ENCODE results near the gene HK1.

HK1 gene

DNA sequence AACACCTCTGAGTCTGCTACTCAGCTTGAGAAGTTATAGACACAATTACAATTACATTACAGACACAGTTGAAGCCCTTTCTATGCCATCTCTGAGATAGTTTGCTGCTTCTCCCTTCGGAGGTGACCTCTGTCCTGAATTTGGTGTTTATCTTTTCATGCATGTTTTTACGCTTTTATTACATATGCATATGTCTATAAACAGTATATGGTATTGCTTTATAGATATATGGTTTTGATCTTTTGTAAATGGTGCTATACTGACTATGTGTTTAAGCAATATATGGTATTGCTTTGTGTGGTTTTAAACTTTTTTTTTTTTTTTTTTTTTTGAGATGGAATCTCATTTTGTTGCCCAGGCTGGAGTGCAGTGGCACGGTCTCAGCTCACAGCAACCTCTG lies 48.4 kb downstream of the HK1 start:
- Histone ChIP-seq H3K4me3 (ENCODE audit: low read depth, low read length) (no peak overlapping the region), H3K36me3 (ENCODE audit: control insufficient read depth in 2 of 2, insufficient read depth in 1 of 2, low read length in 2 of 2) (peaks cover 0 to 2% of the 10 kb centered on the region in 2 experiments; a peak in 2 of 3 replicates), H3K9me3 (ENCODE audit: control insufficient read depth, insufficient read depth, low read depth, low read length) (no peaks in the 10 kb centered on the region), H3K27ac (ENCODE audit: extremely low read depth, low read depth, low read length) (no peak overlapping the region), H3K4me1 (ENCODE audit: control insufficient read depth, insufficient read depth, low read length) (peaks cover 5% of the 10 kb centered on the region; the same call in 1 of the 2 replicates)
- CTCF ChIA-PET: interaction anchor here (0.6 to 0.9 kb wide), 3 partner anchors 10 to 66 kb away, joined by 3 to 4 read pairs (median 4); no protein-coding TSS in a partner anchor
- POLR2A ChIA-PET: no interaction called here
- TF ChIP-seq ZNF146 (tag by site-specific recombination; IDR thresholded peaks at IDR 0.05) (no peak), ZNF837 (tag by site-specific recombination; IDR thresholded peaks at IDR 0.05) (no peak), HOXA7 (CRISPR knock-in tag; IDR thresholded peaks at IDR 0.05; ENCODE audit: borderline replicate concordance) (no peak), SP7 (tag by site-specific recombination; IDR thresholded peaks at IDR 0.05) (no peak), KLF8 (tag by site-specific recombination; IDR thresholded peaks at IDR 0.05) (no peak), SALL2 (tag by site-specific recombination; IDR thresholded peaks at IDR 0.05; ENCODE audit: borderline replicate concordance) (no peak), ZNF37A (tag by site-specific recombination; IDR thresholded peaks at IDR 0.05) (no peak), ZNF335 (tag by site-specific recombination; conservative IDR thresholded peaks at IDR 0.05) (no peak), GLI2 (tag by site-specific recombination; IDR thresholded peaks at IDR 0.05; ENCODE audit: borderline replicate concordance, low read depth) (no peak), ZNF404 (tag by site-specific recombination; IDR thresholded peaks at IDR 0.05) (no peak), ZSCAN16 (tag by site-specific recombination; IDR thresholded peaks at IDR 0.05) (no peak)
- TF ChIP-seq, protein P1, sequence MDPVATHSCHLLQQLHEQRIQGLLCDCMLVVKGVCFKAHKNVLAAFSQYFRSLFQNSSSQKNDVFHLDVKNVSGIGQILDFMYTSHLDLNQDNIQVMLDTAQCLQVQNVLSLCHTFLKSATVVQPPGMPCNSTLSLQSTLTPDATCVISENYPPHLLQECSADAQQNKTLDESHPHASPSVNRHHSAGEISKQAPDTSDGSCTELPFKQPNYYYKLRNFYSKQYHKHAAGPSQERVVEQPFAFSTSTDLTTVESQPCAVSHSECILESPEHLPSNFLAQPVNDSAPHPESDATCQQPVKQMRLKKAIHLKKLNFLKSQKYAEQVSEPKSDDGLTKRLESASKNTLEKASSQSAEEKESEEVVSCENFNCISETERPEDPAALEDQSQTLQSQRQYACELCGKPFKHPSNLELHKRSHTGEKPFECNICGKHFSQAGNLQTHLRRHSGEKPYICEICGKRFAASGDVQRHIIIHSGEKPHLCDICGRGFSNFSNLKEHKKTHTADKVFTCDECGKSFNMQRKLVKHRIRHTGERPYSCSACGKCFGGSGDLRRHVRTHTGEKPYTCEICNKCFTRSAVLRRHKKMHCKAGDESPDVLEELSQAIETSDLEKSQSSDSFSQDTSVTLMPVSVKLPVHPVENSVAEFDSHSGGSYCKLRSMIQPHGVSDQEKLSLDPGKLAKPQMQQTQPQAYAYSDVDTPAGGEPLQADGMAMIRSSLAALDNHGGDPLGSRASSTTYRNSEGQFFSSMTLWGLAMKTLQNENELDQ (tag by site-specific recombination; IDR thresholded peaks at IDR 0.05; ENCODE audit: low read depth): no peak
- TF ChIP-seq, protein P2, sequence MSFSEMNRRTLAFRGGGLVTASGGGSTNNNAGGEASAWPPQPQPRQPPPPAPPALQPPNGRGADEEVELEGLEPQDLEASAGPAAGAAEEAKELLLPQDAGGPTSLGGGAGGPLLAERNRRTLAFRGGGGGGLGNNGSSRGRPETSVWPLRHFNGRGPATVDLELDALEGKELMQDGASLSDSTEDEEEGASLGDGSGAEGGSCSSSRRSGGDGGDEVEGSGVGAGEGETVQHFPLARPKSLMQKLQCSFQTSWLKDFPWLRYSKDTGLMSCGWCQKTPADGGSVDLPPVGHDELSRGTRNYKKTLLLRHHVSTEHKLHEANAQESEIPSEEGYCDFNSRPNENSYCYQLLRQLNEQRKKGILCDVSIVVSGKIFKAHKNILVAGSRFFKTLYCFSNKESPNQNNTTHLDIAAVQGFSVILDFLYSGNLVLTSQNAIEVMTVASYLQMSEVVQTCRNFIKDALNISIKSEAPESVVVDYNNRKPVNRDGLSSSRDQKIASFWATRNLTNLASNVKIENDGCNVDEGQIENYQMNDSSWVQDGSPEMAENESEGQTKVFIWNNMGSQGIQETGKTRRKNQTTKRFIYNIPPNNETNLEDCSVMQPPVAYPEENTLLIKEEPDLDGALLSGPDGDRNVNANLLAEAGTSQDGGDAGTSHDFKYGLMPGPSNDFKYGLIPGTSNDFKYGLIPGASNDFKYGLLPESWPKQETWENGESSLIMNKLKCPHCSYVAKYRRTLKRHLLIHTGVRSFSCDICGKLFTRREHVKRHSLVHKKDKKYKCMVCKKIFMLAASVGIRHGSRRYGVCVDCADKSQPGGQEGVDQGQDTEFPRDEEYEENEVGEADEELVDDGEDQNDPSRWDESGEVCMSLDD (tag by site-specific recombination; IDR thresholded peaks at IDR 0.05): no peak

DNA sequence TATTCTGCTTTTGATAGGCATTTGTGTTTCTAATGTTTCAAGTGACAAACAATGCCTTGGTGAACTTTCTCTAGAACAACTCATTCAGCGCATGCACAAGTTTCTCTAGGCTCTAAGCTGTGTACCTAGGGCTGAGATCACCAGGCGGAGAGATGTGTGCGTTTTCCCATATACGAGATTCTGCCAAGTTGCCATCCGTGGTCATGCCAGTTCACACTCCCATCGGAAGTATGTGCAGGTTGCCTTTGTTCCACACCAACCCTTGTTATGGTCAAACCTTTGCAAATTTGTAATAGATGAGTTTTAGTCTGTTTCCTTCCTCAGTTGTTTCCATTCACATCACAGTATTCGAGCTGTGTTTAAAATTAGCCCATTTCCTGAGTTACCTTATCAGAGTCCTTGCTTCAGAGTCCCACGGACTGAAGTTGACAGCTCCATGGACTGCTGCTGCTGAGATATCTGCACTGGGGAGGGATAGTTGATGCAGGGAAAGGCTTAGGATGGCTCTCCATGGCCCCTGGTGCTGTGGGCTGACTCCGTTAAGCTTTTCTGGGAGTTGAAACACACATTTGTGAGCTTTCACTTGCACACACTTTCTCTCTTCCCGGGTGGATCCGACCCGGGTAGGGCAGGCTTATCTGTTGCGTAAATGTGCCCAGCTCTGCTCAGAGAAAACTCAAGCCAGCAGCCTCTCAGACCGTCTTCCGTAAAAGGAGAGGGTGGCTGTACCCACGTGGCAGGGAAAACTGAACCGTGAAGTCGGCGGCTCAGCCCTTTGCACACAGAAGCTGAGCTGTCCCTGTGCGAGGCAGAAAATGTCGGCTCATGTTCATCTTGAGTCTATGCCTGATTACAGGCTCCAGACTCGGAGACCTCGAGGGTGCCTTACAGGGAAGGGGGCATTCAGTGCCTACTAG lies 49.4 kb downstream of the HK1 start:
- H3K36me3 ChIP-seq (ENCODE audit: control insufficient read depth in 2 of 2, insufficient read depth in 1 of 2, low read length in 2 of 2): peaks cover 0 to 4% of the 10 kb centered on the region in 2 experiments; a peak in 2 of 3 replicates
- CTCF ChIA-PET: interaction anchor here (0.7 to 1.1 kb wide), 4 partner anchors 9 to 181 kb away, joined by 3 to 4 read pairs (median 4); no protein-coding TSS in a partner anchor
- no peaks in the 10 kb centered on the region for H3K9me3 ChIP-seq (ENCODE audit: control insufficient read depth, insufficient read depth, low read depth, low read length)
- POLR2A ChIA-PET: no interaction called here
- no peak overlapping the region for H3K4me3 ChIP-seq (ENCODE audit: low read depth, low read length)
- no peak overlapping the region for H3K27ac ChIP-seq (ENCODE audit: extremely low read depth, low read depth, low read length)
- H3K4me1 ChIP-seq (ENCODE audit: control insufficient read depth, insufficient read depth, low read length): peaks cover 5% of the 10 kb centered on the region; the same call in 1 of the 2 replicates
- TF ChIP-seq PRDM1 (tag by site-specific recombination; IDR thresholded peaks at IDR 0.05) (peak; percentile 82), ZBTB8A (tag by site-specific recombination; IDR thresholded peaks at IDR 0.05) (peak; percentile 15; the same call in 1 of the 2 replicates), GLI4 (tag by site-specific recombination; IDR thresholded peaks at IDR 0.05) (no peak)
- TF ChIP-seq, protein P3, sequence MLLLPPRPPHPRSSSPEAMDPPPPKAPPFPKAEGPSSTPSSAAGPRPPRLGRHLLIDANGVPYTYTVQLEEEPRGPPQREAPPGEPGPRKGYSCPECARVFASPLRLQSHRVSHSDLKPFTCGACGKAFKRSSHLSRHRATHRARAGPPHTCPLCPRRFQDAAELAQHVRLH (tag by site-specific recombination; IDR thresholded peaks at IDR 0.05): no peak

Measured in HEK293 (cell line).